SK-N-SH treated with all-trans-retinoic acid at 6 μM for 48 hours (cell line): ENCODE results near the gene KIAA0825.

Experiments
- ATAC-seq: fragments of 200-7000 bp; cut with Tn5 transposase; 3 replicates; pipeline ENCODE4 v1.9.1; 2020; ENCODE audit warnings: mild to moderate bottlenecking, moderate library complexity
- ARNTL ChIP-seq: fragments of 450-650 bp; formaldehyde crosslinking; IDR thresholded peaks from 2 replicates; pipeline ENCODE4 v1.5.0; 2020; ENCODE audit warnings: low read depth, mild to moderate bottlenecking, moderate library complexity, borderline replicate concordance
- BACH2 ChIP-seq: fragments of 250-450 bp; sonication (Bioruptor Pico); IDR thresholded peaks from 2 replicates; pipeline ENCODE4 v1.9.0; 2021; ENCODE audit warnings: mild to moderate bottlenecking, borderline replicate concordance
- ESRRG ChIP-seq: fragments of 250-450 bp; sonication (Bioruptor Pico); IDR thresholded peaks from 2 replicates; pipeline ENCODE4 v1.6.1; 2021; ENCODE audit warnings: mild to moderate bottlenecking
- ISL1 ChIP-seq: fragments of 250-450 bp; sonication (Bioruptor Pico); IDR thresholded peaks from 2 replicates; pipeline ENCODE4 v2.1.2; 2022; ENCODE audit warnings: mild to moderate bottlenecking, moderate library complexity
- OSR1 ChIP-seq: fragments of 250-450 bp; sonication (Bioruptor Pico); IDR thresholded peaks from 2 replicates; pipeline ENCODE4 v1.8.0; 2022; ENCODE audit warnings: moderate library complexity, mild to moderate bottlenecking, inconsistent platforms
- PPARA ChIP-seq: fragments of 250-450 bp; sonication (Bioruptor Pico); IDR thresholded peaks from 2 replicates; pipeline ENCODE4 v1.5.0; 2020; ENCODE audit warnings: mild to moderate bottlenecking, borderline replicate concordance
- RARB ChIP-seq: fragments of 250-450 bp; sonication (Bioruptor Pico); IDR thresholded peaks from 2 replicates; pipeline ENCODE4 v1.8.0; 2021; ENCODE audit warnings: mild to moderate bottlenecking, moderate library complexity
- SNAI2 ChIP-seq: fragments of 250-450 bp; sonication (Bioruptor Pico); IDR thresholded peaks from 2 replicates; pipeline ENCODE4 v1.5.0; 2020; ENCODE audit warnings: mild to moderate bottlenecking, moderate library complexity
- TOX ChIP-seq: fragments of 250-450 bp; sonication (Bioruptor Pico); IDR thresholded peaks from 2 replicates; pipeline ENCODE4 v1.8.0; 2021; ENCODE audit warnings: mild to moderate bottlenecking, moderate library complexity, borderline replicate concordance
- ZFP3 ChIP-seq: fragments of 250-450 bp; sonication (Bioruptor Pico); IDR thresholded peaks from 2 replicates; pipeline ENCODE4 v1.5.0; 2020; ENCODE audit warnings: mild to moderate bottlenecking, moderate library complexity
- ZFP30 ChIP-seq: fragments of 450-650 bp; formaldehyde crosslinking; IDR thresholded peaks from 2 replicates; pipeline ENCODE4 v1.5.0; 2022; ENCODE audit warnings: mild to moderate bottlenecking, moderate library complexity
- ZNF565 ChIP-seq: fragments of 450-650 bp; formaldehyde crosslinking; conservative IDR thresholded peaks from 2 replicates; pipeline ENCODE4 v1.5.0; 2020; ENCODE audit warnings: low read depth, mild to moderate bottlenecking, moderate library complexity
- ZNF70 ChIP-seq: fragments of 450-650 bp; formaldehyde crosslinking; IDR thresholded peaks from 2 replicates; pipeline ENCODE4 v1.5.0; 2020; ENCODE audit warnings: mild to moderate bottlenecking, moderate library complexity
- TF ChIP-seq, protein P1 (sequence below): fragments of 250-450 bp; sonication (Bioruptor Pico); IDR thresholded peaks from 2 replicates; pipeline ENCODE4 v1.5.0; 2020; ENCODE audit warnings: mild to moderate bottlenecking, moderate library complexity
- TF ChIP-seq, protein P2 (sequence below): fragments of 250-450 bp; sonication (Bioruptor Pico); IDR thresholded peaks from 2 replicates; pipeline ENCODE4 v1.5.1; 2020; ENCODE audit warnings: low read depth, mild to moderate bottlenecking, moderate library complexity

Gene KIAA0825

DNA sequence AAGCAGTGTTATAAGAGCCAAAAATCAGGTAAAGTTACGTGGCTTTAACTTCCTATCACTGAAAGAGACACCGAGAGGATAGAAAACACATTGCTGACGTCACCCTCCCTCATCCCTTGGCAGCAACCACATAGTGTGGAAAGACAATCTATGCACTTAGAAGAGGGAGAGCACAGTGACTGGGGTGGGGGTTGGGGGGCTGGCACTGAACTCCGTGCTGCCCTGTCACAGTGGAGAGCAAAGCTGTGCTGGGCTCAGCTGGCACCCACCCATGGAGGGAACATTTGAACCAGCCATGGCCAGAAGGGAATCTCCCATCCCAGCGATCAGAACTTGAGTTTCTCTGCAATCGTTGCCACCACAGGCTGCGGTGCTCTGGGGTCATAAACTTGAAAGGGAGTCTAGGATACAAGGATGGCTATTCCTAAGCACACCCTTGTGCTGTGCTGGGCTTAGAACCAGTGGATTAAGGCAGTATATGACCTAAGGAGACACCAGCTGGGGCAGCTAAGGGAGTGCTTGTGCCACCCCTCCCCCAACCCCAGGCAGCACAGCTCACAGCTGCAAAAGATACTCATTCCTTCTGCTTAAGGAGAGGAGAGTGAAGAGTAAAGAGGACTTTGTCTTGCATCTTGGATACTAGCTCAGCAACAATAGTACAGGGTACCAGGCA lies 73.4 kb downstream of the KIAA0825 start:
- TF ChIP-seq ZNF70 (CRISPR knock-in tag), result no peak

DNA sequence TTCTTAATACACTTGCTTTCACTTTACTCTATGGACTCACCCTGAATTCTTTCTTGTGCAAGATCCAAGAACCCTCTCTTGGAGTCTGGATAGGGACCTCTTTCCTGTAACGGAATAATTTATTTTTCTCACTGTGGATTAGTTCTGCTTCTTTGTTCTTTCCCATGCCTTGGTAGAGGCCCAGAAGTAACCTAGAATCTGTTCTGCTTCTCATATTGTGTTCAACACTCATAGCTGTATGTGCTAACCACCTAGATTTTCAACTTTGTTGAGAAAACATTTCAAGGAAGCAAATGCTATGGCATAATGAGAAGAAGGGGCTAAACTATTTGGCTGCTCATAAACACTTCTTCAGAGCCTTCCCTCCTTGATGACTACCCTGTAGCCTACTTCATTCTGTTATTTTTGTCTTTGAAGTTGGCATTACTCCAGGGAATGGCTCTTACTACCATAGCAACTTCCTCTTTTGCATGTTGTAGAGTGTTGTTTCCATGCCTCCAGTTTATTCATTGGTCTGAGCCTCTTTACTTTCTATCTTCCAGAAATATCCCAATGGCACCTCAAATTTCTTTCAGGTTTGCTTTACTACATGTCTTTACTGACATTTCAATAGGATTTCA lies 74.3 kb downstream of the KIAA0825 start:
- TF ChIP-seq, protein P1, sequence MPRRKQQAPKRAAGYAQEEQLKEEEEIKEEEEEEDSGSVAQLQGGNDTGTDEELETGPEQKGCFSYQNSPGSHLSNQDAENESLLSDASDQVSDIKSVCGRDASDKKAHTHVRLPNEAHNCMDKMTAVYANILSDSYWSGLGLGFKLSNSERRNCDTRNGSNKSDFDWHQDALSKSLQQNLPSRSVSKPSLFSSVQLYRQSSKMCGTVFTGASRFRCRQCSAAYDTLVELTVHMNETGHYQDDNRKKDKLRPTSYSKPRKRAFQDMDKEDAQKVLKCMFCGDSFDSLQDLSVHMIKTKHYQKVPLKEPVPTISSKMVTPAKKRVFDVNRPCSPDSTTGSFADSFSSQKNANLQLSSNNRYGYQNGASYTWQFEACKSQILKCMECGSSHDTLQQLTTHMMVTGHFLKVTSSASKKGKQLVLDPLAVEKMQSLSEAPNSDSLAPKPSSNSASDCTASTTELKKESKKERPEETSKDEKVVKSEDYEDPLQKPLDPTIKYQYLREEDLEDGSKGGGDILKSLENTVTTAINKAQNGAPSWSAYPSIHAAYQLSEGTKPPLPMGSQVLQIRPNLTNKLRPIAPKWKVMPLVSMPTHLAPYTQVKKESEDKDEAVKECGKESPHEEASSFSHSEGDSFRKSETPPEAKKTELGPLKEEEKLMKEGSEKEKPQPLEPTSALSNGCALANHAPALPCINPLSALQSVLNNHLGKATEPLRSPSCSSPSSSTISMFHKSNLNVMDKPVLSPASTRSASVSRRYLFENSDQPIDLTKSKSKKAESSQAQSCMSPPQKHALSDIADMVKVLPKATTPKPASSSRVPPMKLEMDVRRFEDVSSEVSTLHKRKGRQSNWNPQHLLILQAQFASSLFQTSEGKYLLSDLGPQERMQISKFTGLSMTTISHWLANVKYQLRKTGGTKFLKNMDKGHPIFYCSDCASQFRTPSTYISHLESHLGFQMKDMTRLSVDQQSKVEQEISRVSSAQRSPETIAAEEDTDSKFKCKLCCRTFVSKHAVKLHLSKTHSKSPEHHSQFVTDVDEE (CRISPR knock-in tag), result no peak
- TF ChIP-seq SNAI2 (no peak), ARNTL (CRISPR knock-in tag) (no peak), ZNF565 (CRISPR knock-in tag) (no peak), ZFP30 (CRISPR knock-in tag) (no peak), RARB (CRISPR knock-in tag) (no peak), ISL1 (CRISPR knock-in tag) (no peak)
- TF ChIP-seq, protein P2, sequence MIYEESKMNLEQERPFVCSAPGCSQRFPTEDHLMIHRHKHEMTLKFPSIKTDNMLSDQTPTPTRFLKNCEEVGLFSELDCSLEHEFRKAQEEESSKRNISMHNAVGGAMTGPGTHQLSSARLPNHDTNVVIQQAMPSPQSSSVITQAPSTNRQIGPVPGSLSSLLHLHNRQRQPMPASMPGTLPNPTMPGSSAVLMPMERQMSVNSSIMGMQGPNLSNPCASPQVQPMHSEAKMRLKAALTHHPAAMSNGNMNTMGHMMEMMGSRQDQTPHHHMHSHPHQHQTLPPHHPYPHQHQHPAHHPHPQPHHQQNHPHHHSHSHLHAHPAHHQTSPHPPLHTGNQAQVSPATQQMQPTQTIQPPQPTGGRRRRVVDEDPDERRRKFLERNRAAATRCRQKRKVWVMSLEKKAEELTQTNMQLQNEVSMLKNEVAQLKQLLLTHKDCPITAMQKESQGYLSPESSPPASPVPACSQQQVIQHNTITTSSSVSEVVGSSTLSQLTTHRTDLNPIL (CRISPR knock-in tag), result no peak
- TF ChIP-seq, all 23 proteins: peak for 0
- ATAC-seq, result no peak

More for the DNA sequence above, 73.4 kb downstream of the KIAA0825 start:
- no peak for ATAC-seq

DNA sequence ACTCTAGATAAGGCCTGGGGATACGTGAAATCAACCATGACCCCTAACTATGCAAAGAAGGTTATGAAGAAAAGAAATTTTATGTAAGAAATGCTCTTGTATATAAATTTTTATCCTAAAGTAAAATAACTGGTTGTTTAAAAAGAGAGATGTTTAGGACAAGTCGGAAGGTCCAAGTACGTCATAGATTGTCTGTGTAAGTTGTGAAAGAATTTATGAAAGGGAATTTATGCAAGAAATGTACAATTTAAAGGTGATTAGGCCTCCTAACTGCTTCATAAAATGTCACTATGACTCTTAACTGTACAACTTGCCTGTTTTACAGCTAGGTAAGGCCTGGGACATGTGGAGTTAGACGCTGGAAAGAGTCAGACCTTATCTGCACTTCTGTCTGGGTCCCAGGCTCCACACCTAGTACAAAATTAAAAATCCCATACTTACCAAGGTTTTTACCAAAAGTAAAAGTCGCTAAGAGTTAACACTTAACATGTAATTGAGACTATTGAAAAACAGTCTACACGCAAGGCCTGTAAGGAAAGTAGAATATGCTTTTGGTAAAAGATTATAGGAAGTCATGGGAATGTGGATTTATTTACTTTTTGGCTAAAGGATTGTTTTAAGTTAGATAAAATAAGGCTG lies 77.4 kb downstream of the KIAA0825 start:
- TF ChIP-seq, protein P2 (CRISPR knock-in tag), result no peak
- no peak for ATAC-seq

DNA sequence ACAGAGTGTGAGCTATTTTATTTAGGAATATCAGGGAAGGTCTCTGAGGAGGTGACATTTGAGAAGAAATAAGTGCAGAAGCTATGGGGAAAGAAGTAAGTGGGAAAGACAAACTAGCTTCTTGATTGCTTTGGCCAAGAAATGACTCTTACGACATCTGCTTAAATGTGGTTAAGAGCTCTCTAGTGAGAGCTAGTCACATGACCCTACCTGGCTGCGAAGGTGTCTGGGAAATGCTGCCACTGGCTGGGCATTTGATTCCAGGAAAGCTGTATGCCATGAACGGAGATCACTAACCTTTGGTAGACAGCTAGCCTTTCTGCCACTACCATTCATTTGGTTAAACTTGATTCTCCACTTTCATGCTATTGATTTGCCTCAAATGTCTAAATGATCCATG lies 80.1 kb downstream of the KIAA0825 start:
- TF ChIP-seq TOX (CRISPR knock-in tag), result no peak
- TF ChIP-seq ARNTL (CRISPR knock-in tag), result no peak
- TF ChIP-seq, protein P2 (CRISPR knock-in tag), result no peak
- TF ChIP-seq ZFP3, result no peak
- TF ChIP-seq OSR1 (CRISPR knock-in tag), result no peak
- TF ChIP-seq, all 23 proteins: peak for 0
- no peak for ATAC-seq

DNA sequence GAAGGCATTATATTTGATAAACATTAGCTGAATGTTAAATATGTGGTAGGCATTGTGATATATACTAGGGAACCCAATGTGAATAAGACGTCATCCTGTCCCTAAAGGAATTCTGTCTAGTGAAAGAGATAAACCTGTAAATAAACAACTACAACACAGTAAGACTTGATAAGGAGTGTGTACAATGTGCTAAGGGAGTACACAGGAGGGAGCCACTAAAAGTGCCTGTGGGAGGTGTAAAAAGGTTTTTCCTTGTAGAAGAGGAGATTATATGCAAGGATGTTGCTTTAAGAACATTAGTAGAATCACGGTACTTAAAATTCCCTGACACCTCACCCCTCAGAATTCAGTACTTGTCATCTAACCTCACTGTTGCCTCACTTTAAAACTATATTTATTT lies 91.7 kb downstream of the KIAA0825 start:
- no peak for ATAC-seq
- no peak for TF ChIP-seq BACH2 (CRISPR knock-in tag)

DNA sequence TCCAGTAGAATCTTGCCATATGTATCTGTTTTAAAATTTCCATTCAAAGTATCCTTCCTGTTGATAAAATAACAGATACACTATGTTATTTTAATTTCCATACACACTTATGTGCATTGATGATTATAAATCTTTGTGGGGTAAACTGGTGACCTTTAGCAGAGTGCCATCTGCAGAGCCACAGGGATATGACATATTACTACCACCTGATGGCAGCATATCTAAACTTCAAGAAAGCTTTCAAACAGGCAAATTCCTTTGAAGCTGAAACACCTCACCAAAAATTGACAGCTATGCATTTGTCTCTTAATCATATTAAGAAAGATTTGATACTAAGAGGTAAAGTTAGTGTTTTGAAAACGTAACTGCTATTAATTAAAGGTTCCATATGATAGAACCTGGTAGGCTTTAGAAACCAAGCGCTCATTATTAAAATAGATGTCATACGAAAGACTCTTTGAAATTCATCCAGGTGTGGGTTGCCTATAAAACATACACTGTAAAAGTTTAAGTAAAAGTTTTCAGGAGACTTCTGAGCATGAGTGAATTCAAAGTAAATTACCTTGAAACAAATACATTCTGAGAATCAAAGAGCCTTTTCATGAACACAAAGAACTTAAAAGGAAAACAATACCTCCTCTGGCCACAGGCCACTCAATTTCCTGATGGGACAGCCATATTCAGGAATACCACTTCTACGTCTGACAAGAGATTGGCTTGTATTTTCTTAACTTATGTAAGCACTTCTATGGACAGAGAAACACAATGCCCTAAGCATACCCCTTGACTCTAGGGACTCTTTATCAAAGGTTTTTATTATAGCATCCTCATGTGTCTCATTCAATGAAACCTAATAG lies 93.3 kb downstream of the KIAA0825 start:
- ATAC-seq, result peak; percentile 79
- no peak for TF ChIP-seq ARNTL (CRISPR knock-in tag)
- no peak for TF ChIP-seq SNAI2
- TF ChIP-seq ZNF70 (CRISPR knock-in tag), result no peak
- TF ChIP-seq ESRRG (CRISPR knock-in tag), result no peak
- no peak for TF ChIP-seq BACH2 (CRISPR knock-in tag)
- TF ChIP-seq TOX (CRISPR knock-in tag), result no peak
- no peak for TF ChIP-seq PPARA (CRISPR knock-in tag)
